HepG2 (cell line): Measurements from ENCODE around the gene TMEM14B. TPM values are rescaled to one million over a fixed set of nuclear protein-coding genes. Genes with fewer than 3 reads are reported as not detected.
A peak's percentile ranks its signal among the peaks of the same experiment; 100 is the strongest.

Experiments used
- AGO1 ChIP-seq: fragments of 200-400 bp; formaldehyde crosslinking; IDR thresholded peaks from 2 replicates; pipeline ENCODE4 v1.6.1; 2017; ENCODE audit warnings: mild to moderate bottlenecking, low read depth, low read length, moderate library complexity; ENCODE audit not compliant: poor library complexity, severe bottlenecking
- ARID3A ChIP-seq: IDR thresholded peaks from 2 replicates; pipeline ENCODE4 v1.6.1; 2012; ENCODE audit warnings: low read depth, low read length, improper control_type of control experiment
- EP300 ChIP-seq, 3 experiments: sonication (generic) in 1 of 3; formaldehyde crosslinking in 1 of 3; IDR thresholded peaks; 2 replicates each; pipeline versions ENCODE4 v1.5.1 to v1.6.1; 2011 to 2020; ENCODE audit warnings: low read depth in 2 of 3, low read length in 2 of 3, borderline replicate concordance in 1 of 3, improper control_type of control experiment in 1 of 3, mild to moderate bottlenecking in 1 of 3, missing genetic modification reagents in 1 of 3, moderate library complexity in 1 of 3
- ETS1 ChIP-seq: sonication (generic); formaldehyde crosslinking; IDR thresholded peaks from 2 replicates; pipeline ENCODE4 v1.4.0; 2020; ENCODE audit warnings: missing genetic modification reagents
- ETV6 ChIP-seq: sonication (generic); formaldehyde crosslinking; conservative IDR thresholded peaks from 2 replicates; pipeline ENCODE4 v1.4.0; 2020; ENCODE audit warnings: missing genetic modification reagents
- IRF1 ChIP-seq: sonication (generic); formaldehyde crosslinking; IDR thresholded peaks from 2 replicates; pipeline ENCODE4 v1.4.0; 2020; ENCODE audit warnings: low read depth, mild to moderate bottlenecking, missing genetic modification reagents
- KLF16 ChIP-seq, 2 experiments: sonication (generic) in 1 of 2; formaldehyde crosslinking in 1 of 2; IDR thresholded peaks; 2 replicates each; pipeline versions ENCODE4 v1.6.1 to v1.8.0; 2016 to 2023; ENCODE audit warnings: missing genetic modification reagents in 2 of 2, missing compliant biosample characterization in 1 of 2
- NBN ChIP-seq: fragments of 450-650 bp; conservative IDR thresholded peaks from 2 replicates; pipeline ENCODE4 v1.6.1; 2017
- NFE2L1 ChIP-seq: sonication (generic); formaldehyde crosslinking; IDR thresholded peaks from 2 replicates; pipeline ENCODE4 v1.4.0; 2020; ENCODE audit warnings: missing genetic modification reagents, mild to moderate bottlenecking, borderline replicate concordance
- RFX1 ChIP-seq: fragments of 450-650 bp; IDR thresholded peaks from 2 replicates; pipeline ENCODE4 v1.6.1; 2017
- SMC3 ChIP-seq: IDR thresholded peaks from 2 replicates; pipeline ENCODE4 v1.6.1; 2011; ENCODE audit warnings: low read length, improper control_type of control experiment
- SP140L ChIP-seq: sonication (generic); formaldehyde crosslinking; IDR thresholded peaks from 2 replicates; pipeline ENCODE4 v1.4.0; 2020; ENCODE audit warnings: missing genetic modification reagents, borderline replicate concordance
- TFAP4 ChIP-seq: sonication (generic); IDR thresholded peaks from 2 replicates; pipeline ENCODE4 v1.6.1; 2016; ENCODE audit warnings: low read depth, borderline replicate concordance
- ZHX1 ChIP-seq: sonication (generic); formaldehyde crosslinking; IDR thresholded peaks from 2 replicates; pipeline ENCODE4 v1.8.1; 2022; ENCODE audit warnings: low read depth, mild to moderate bottlenecking, missing genetic modification reagents
- ZNF280B ChIP-seq: sonication (generic); formaldehyde crosslinking; IDR thresholded peaks from 2 replicates; pipeline ENCODE4 v1.5.0; 2020; ENCODE audit warnings: missing genetic modification reagents, mild to moderate bottlenecking, borderline replicate concordance
- ZNF3 ChIP-seq: IDR thresholded peaks from 2 replicates; pipeline ENCODE4 v1.7.0; 2017; ENCODE audit warnings: inconsistent platforms
- ZNF331 ChIP-seq: sonication (generic); formaldehyde crosslinking; IDR thresholded peaks from 2 replicates; pipeline ENCODE4 v1.4.0; 2020; ENCODE audit warnings: missing genetic modification reagents
- ZNF839 ChIP-seq: sonication (generic); formaldehyde crosslinking; IDR thresholded peaks from 2 replicates; pipeline ENCODE4 v1.4.0; 2020; ENCODE audit warnings: missing genetic modification reagents, mild to moderate bottlenecking, borderline replicate concordance
- ZNF879 ChIP-seq: sonication (generic); formaldehyde crosslinking; IDR thresholded peaks from 2 replicates; pipeline ENCODE4 v1.8.1; 2023; ENCODE audit warnings: missing genetic modification reagents
- polyA plus RNA-seq, 8 experiments: library from polyadenylated mRNA; depleted of rRNA in 3 of 8; stranded (reverse) in 7 of 8; unstranded in 1 of 8; fragments of >200 nt; fragmentation: Illumina TruSeq in 4 of 8; extraction: Trizol in 4 of 8; gene quantifications; 2 replicates each; pipeline versions ENCODE4 v1.2.1 to v1.2.3, GENCODE V29; 2011 to 2016; ENCODE audit warnings: low read depth in 4 of 8, missing spikeins in 1 of 8, mixed read lengths in 1 of 8; ENCODE audit not compliant: insufficient read depth in 1 of 8
- total RNA-seq, 5 experiments: library from RNA; depleted of rRNA; stranded (reverse); fragments of >200 nt; fragmentation: Illumina TruSeq; extraction: Trizol; gene quantifications; 2 replicates each; pipeline ENCODE4 v1.2.3, GENCODE V29; 2016; ENCODE audit warnings: low read depth in 1 of 5

The TMEM14B gene
- total and polyA plus RNA-seq, 2 of the 13 experiments (the other 11 are each of a cell fraction or from before 2014, with no cell fraction given): 133 to 200 TPM

GRCh38 chr6:10801224-10801848 lies 53.7 kb downstream of the TMEM14B start (continued):
- TF ChIP-seq ARID3A: peak; percentile 19; the same call in 1 of the 2 replicates
- TF ChIP-seq SMC3: peak; percentile 98
- TF ChIP-seq EP300 (IDR thresholded peaks at IDR 0.05; ENCODE audit: low read depth in 2 of 2, low read length in 2 of 2): no peak
- TF ChIP-seq EP300 (CRISPR knock-in tag; IDR thresholded peaks at IDR 0.05; ENCODE audit: borderline replicate concordance): no peak
- TF ChIP-seq NFE2L1 (CRISPR knock-in tag): no peak
- TF ChIP-seq ZNF331 (CRISPR knock-in tag): 0 out of 2 replicates have a peak, but pooled peaks have one; percentile 25
- no peak for TF ChIP-seq ETV6 (CRISPR knock-in tag)
- TF ChIP-seq ZNF3: no peak
- peak in 1 of 2 experiments; percentile 53; a peak in 1 of 4 replicates for TF ChIP-seq KLF16 (CRISPR knock-in tag; IDR thresholded peaks at IDR 0.05)
- TF ChIP-seq ETS1: no peak
- TF ChIP-seq TFAP4: 0 out of 2 replicates have a peak, but pooled peaks have one; percentile 32
- TF ChIP-seq ZNF839 (CRISPR knock-in tag): no peak
- no peak for TF ChIP-seq ZNF280B (CRISPR knock-in tag)
- no peak for TF ChIP-seq NBN
- TF ChIP-seq IRF1 (CRISPR knock-in tag): no peak
- no peak for TF ChIP-seq AGO1
- no peak for TF ChIP-seq SP140L (CRISPR knock-in tag)
- no peak for TF ChIP-seq ZNF879 (CRISPR knock-in tag)
- no peak for TF ChIP-seq RFX1
- no peak for TF ChIP-seq ZHX1 (CRISPR knock-in tag)
